Liver (tissue), 3 donors: ENCODE results near the gene ITGBL1.

ENCODE experiments used
- CTCF ChIP-seq: fragments of 150-350 bp; IDR thresholded peaks from 2 replicates; pipeline ENCODE4 v1.5.1; 2017; ENCODE audit warnings: improper control_type of control experiment, low read depth, low read length; ENCODE audit not compliant: missing input control
- EGR1 ChIP-seq, 2 donors: IDR thresholded peaks; 2 replicates each; pipeline ENCODE4 v1.6.1; 2016 to 2018; ENCODE audit warnings: antibody characterized with exemption in 2 of 2, low read depth in 2 of 2
- GABPA ChIP-seq, 2 donors: IDR thresholded peaks in 1 of 2; conservative IDR thresholded peaks in 1 of 2; 2 replicates each; pipeline ENCODE4 v1.6.1; 2016; ENCODE audit warnings: antibody characterized with exemption in 2 of 2, mild to moderate bottlenecking in 1 of 2, moderate library complexity in 1 of 2
- HNF4A ChIP-seq, 2 donors: conservative IDR thresholded peaks; 2 replicates each; pipeline ENCODE4 v1.6.1; 2016; ENCODE audit warnings: antibody characterized with exemption in 2 of 2, mild to moderate bottlenecking in 2 of 2
- JUND ChIP-seq, 2 donors: IDR thresholded peaks; 2 replicates each; pipeline ENCODE4 v1.6.1; 2016; ENCODE audit warnings: antibody characterized with exemption in 2 of 2
- RAD21 ChIP-seq, 2 donors: IDR thresholded peaks; 2 replicates each; pipeline ENCODE4 v1.6.1; 2016; ENCODE audit warnings: antibody characterized with exemption in 2 of 2, mild to moderate bottlenecking in 2 of 2
- REST ChIP-seq: IDR thresholded peaks from 2 replicates; pipeline ENCODE4 v1.6.1; 2016; ENCODE audit warnings: antibody characterized with exemption, mild to moderate bottlenecking
- TAF1 ChIP-seq: conservative IDR thresholded peaks from 2 replicates; pipeline ENCODE4 v1.6.1; 2016; ENCODE audit warnings: antibody characterized with exemption, mild to moderate bottlenecking
- YY1 ChIP-seq: IDR thresholded peaks from 2 replicates; pipeline ENCODE4 v1.6.1; 2016; ENCODE audit warnings: antibody characterized with exemption, mild to moderate bottlenecking
- TF ChIP-seq, protein P1 (sequence below): IDR thresholded peaks from 2 replicates; pipeline ENCODE4 v1.6.1; 2016; ENCODE audit warnings: antibody characterized with exemption
- TF ChIP-seq, protein P2 (sequence below): IDR thresholded peaks from 2 replicates; pipeline ENCODE4 v1.6.1; 2016; ENCODE audit warnings: antibody characterized with exemption
- donor health status: healthy.
- donor health status: healthy.

DNA sequence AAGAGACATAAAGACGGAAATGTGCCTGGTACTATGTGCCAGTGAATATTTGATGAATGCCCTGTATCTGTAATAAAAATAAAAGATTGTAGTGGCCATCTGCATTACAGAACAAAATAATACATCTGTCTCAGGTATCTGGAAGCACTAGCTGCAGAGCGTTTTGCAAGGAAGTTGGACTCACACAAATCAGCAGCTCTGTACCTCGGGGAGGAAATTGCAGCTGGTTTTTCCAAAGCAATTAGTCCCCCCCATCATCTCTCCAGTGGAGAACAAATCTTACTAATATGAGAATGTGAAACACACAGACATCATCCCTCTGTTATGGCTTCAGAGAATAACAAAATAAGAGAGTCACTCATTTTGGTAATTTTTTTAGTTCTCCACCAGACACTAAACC lies 245.3 kb downstream of the ITGBL1 start:
- no peak for TF ChIP-seq CTCF
- TF ChIP-seq REST: no peak
- TF ChIP-seq YY1: no peak
- TF ChIP-seq RAD21 (IDR thresholded peaks at IDR 0.05): no peak
- TF ChIP-seq TAF1: no peak
- no peak for TF ChIP-seq GABPA (IDR thresholded peaks at IDR 0.05 in 1 of 2, conservative IDR thresholded peaks at IDR 0.05 in 1 of 2)
- TF ChIP-seq, protein P1, sequence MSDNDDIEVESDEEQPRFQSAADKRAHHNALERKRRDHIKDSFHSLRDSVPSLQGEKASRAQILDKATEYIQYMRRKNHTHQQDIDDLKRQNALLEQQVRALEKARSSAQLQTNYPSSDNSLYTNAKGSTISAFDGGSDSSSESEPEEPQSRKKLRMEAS: no peak
- no peak for TF ChIP-seq HNF4A (conservative IDR thresholded peaks at IDR 0.05)
- no peak for TF ChIP-seq EGR1 (IDR thresholded peaks at IDR 0.05; ENCODE audit: low read depth in 2 of 2)
- TF ChIP-seq JUND (IDR thresholded peaks at IDR 0.05): no peak
- TF ChIP-seq, protein P2, sequence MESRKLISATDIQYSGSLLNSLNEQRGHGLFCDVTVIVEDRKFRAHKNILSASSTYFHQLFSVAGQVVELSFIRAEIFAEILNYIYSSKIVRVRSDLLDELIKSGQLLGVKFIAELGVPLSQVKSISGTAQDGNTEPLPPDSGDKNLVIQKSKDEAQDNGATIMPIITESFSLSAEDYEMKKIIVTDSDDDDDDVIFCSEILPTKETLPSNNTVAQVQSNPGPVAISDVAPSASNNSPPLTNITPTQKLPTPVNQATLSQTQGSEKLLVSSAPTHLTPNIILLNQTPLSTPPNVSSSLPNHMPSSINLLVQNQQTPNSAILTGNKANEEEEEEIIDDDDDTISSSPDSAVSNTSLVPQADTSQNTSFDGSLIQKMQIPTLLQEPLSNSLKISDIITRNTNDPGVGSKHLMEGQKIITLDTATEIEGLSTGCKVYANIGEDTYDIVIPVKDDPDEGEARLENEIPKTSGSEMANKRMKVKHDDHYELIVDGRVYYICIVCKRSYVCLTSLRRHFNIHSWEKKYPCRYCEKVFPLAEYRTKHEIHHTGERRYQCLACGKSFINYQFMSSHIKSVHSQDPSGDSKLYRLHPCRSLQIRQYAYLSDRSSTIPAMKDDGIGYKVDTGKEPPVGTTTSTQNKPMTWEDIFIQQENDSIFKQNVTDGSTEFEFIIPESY: no peak
